Measurements from ENCODE around the gene PDXK.

DNA sequence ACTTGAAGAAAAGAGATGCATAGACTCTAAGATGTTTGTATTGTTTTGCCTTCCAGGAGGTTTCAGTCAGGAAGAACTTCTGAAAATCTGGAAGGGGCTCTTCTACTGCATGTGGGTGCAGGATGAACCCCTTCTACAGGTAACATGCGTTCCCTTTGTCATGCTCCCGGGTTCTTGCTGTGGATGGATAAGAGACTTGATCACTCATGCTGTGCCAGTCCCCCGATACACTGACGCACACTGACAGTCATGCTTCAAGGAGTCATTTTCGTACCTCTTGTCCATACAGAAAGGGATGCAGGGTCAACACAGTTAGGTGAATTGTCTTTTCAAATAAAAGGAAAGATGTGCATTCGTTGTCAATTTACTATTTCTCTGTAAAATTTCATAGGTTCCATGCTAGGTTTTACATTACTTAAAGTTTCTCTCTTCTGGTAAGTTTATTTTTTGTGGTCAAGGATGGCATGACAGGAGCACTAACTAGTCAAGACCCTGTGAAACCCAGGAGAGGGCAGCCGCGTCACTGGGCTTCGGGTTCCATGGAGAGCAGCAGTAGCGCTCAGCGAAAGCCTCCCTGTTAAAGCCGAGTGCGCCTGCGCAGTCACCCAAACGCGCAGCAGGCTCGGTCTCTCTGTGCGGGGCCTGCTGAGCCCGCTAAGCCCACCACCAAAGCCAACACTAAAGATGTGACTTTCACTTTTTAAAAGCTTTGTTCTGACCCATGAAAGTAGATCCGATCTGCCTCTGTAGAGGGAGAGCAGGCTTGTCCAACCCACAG is 48.9 kb upstream of the PDXK start:
- TF ChIP-seq BACH2 (CRISPR knock-in tag; IDR thresholded peaks at IDR 0.05; ENCODE audit: borderline replicate concordance) (no peak), ZNF565 (CRISPR knock-in tag; conservative IDR thresholded peaks at IDR 0.05; ENCODE audit: low read depth) (no peak), TSHZ2 (CRISPR knock-in tag; IDR thresholded peaks at IDR 0.05) (no peak), ZFP3 (CRISPR knock-in tag; IDR thresholded peaks at IDR 0.05) (no peak), CREB5 (CRISPR knock-in tag; IDR thresholded peaks at IDR 0.05; ENCODE audit: low read depth) (no peak), GLIS3 (CRISPR knock-in tag; IDR thresholded peaks at IDR 0.05) (no peak), ZFP30 (CRISPR knock-in tag; IDR thresholded peaks at IDR 0.05) (no peak), ARNTL (CRISPR knock-in tag; IDR thresholded peaks at IDR 0.05; ENCODE audit: borderline replicate concordance, low read depth) (no peak)

Measured in SK-N-SH treated with all-trans-retinoic acid at 6 μM for 48 hours (cell line).